ENCODE data around the gene CDK5. TPM values are rescaled to one million over a fixed set of nuclear protein-coding genes. Genes with fewer than 3 reads are reported as not detected.

Gene CDK5
- total RNA-seq, 4 donors from 2014 or later = 3.8 to 12.9 (median 8.6) TPM

DNA sequence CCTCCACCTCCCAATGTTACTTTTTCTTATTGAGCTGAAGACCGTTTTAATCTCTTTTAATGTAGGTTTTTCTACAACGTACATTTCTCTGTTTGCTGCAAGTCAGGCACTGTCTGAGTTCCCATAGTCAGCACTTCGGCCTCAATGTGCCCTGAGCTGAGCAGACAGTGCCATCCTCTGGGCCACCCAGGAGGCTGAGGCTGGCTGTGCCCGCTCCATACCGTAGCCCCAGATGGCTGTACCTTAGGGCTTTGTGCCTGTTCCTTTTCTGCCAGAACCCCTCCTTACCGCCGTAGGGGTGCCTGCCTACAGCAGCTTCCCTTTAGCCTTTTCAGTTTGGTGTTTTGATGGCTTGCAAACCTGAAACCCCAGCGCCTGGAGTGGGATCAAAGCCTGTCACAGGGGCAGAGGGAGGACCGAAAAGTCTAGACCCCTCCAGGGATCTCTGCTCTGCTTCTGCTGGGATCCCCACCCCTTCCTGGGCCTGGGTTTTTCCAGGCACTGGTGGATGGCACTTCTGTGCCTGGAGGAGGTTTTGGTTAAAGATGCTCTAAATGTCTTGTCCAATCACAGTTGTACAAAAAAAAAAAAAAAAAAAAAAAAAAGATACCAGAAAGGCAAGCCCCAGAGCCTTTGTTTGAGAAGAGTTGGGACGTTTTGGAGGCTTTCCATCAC lies 37.6 kb upstream of the CDK5 start:
- Histone ChIP-seq H3K27me3 (no peaks in the 10 kb centered on the region), H3K9me3 (no peaks in the 10 kb centered on the region), H3K4me3 (no peak overlapping the region), H3K36me3 (peaks cover 0 to 7% (median 0%) of the 10 kb centered on the region in 3 donors), H3K4me1 (peaks cover 0 to 42% (median 7%) of the 10 kb centered on the region in 3 donors), H3K27ac (no peak overlapping the region)
- intact Hi-C loops (cut with DNase I) = no loop called here
- no peak for TF ChIP-seq POLR2A (IDR thresholded peaks at IDR 0.05)
- TF ChIP-seq CTCF (IDR thresholded peaks at IDR 0.05) = no peak
- 63 to 76% methylated on average over 6 of the region's 10 CpGs for whole genome bisulfite sequencing, 2 donors
- no peak for DNase-seq

- peaks cover 4 to 42% (median 12%) of the 10 kb centered on the region in 3 donors for H3K4me1 ChIP-seq
- no peak for DNase-seq
- no peak for TF ChIP-seq CTCF (IDR thresholded peaks at IDR 0.05)
- TF ChIP-seq POLR2A (IDR thresholded peaks at IDR 0.05) = no peak
- peaks cover 0 to 7% (median 0%) of the 10 kb centered on the region in 3 donors for H3K36me3 ChIP-seq
- no peak overlapping the region for H3K4me3 ChIP-seq
- H3K9me3 ChIP-seq = no peaks in the 10 kb centered on the region
- H3K27ac ChIP-seq = no peak overlapping the region
- intact Hi-C loops (cut with DNase I) = no loop called here
- 73 to 86% methylated on average over 5 of the region's 5 CpGs for WGBS, 2 donors
- H3K27me3 ChIP-seq = no peaks in the 10 kb centered on the region
These were observed 37.0 kb upstream of the CDK5 start for GRCh38 chr7:151094675-151095074.

DNA sequence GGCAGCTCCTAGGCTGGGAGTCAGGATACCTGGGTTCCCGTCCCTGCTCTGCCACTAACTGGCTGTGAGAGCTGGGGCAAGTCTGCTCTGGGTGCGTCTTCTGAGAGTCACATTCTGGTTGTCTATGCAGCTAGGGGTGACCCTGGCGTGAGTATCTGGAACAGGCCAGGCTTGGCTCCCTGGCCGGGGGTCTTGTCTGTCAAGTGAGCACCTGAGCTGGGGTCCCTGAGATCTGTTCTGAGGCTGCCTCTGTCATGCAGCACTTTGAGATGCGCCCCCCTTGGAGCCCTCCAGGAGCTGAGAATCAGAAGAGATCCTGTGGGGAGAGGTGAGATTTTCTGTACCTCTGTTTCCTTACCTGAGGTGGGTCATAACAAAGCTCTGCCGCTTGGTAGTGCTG lies 36.1 kb upstream of the CDK5 start:
- Histone ChIP-seq H3K4me1 (peaks cover 13 to 48% (median 21%) of the 10 kb centered on the region in 3 donors), H3K4me3 (no peak overlapping the region), H3K27ac (no peak overlapping the region), H3K9me3 (no peaks in the 10 kb centered on the region), H3K36me3 (peaks cover 0 to 7% (median 0%) of the 10 kb centered on the region in 3 donors), H3K27me3 (no peaks in the 10 kb centered on the region)
- WGBS, 2 donors = 96 to 100% methylated on average over 1 to 6 of the region's 6 CpGs
- DNase-seq = no peak
- intact Hi-C loops (cut with DNase I) = no loop called here
- TF ChIP-seq CTCF (IDR thresholded peaks at IDR 0.05) = no peak
- no peak for TF ChIP-seq POLR2A (IDR thresholded peaks at IDR 0.05)

GRCh38 chr7:151091988-151092387 lies 34.3 kb upstream of the CDK5 start:
- WGBS, 2 donors = 88 to 90% methylated on average over 11 to 14 of the region's 14 CpGs
- DNase-seq = no peak
- no peak for TF ChIP-seq CTCF (IDR thresholded peaks at IDR 0.05)
- TF ChIP-seq POLR2A (IDR thresholded peaks at IDR 0.05) = no peak
- Histone ChIP-seq H3K27me3 (no peaks in the 10 kb centered on the region), H3K4me1 (peaks cover 28 to 65% (median 33%) of the 10 kb centered on the region in 3 donors), H3K9me3 (no peaks in the 10 kb centered on the region), H3K36me3 (peaks cover 0 to 7% (median 0%) of the 10 kb centered on the region in 3 donors), H3K4me3 (no peak overlapping the region), H3K27ac (no peak overlapping the region)
- intact Hi-C loops (cut with DNase I) = no loop called here

DNA sequence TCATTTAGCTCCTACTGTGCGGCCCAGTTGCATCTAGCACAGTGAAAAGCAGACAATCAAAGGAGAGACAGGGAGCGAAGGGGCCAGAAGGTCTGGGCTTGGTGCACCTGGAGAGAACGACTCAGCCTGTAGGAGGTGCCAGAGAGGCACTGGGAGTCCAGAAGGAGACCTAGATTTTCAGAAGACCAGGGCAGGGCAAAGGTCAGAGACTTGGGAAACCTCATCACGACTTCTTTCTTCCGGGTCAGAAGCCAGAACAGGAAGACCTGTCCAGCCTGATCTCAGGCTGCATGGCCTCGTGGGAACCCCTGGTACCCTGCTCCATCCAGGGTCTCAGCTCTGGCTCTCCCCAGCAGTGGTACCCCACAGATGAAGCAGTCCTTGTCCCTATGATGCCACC lies 33.7 kb upstream of the CDK5 start:
- TF ChIP-seq CTCF (IDR thresholded peaks at IDR 0.05) = peak in 4 of 6 experiments; percentile 9 to 54 (median 14)
- TF ChIP-seq POLR2A (IDR thresholded peaks at IDR 0.05) = no peak
- DNase-seq = no peak
- Histone ChIP-seq H3K9me3 (no peaks in the 10 kb centered on the region), H3K27ac (no peak overlapping the region), H3K36me3 (peaks cover 0 to 7% (median 0%) of the 10 kb centered on the region in 3 donors), H3K4me1 (peaks cover 28 to 67% (median 33%) of the 10 kb centered on the region in 3 donors), H3K27me3 (no peaks in the 10 kb centered on the region), H3K4me3 (no peak overlapping the region)
- WGBS, 2 donors = 61 to 62% methylated on average over 5 to 6 of the region's 6 CpGs
- intact Hi-C loops (cut with DNase I) = no loop called here

Data from esophagus squamous epithelium (tissue), 5 donors.